NT2/D1 (cell line): ENCODE data around the gene GCN1.

Experiments
- SUZ12 ChIP-seq: IDR thresholded peaks from 2 replicates; pipeline ENCODE4 v1.6.1; 2011; ENCODE audit not compliant: insufficient read length, insufficient read depth; ENCODE audit errors: extremely low read depth
- YY1 ChIP-seq: IDR thresholded peaks from 2 replicates; pipeline ENCODE4 v1.6.1; 2011; ENCODE audit not compliant: insufficient read length, insufficient read depth
- ZNF274 ChIP-seq: IDR thresholded peaks from 2 replicates; pipeline ENCODE4 v1.6.1; 2011; ENCODE audit warnings: mild to moderate bottlenecking, low read depth, low read length

DNA sequence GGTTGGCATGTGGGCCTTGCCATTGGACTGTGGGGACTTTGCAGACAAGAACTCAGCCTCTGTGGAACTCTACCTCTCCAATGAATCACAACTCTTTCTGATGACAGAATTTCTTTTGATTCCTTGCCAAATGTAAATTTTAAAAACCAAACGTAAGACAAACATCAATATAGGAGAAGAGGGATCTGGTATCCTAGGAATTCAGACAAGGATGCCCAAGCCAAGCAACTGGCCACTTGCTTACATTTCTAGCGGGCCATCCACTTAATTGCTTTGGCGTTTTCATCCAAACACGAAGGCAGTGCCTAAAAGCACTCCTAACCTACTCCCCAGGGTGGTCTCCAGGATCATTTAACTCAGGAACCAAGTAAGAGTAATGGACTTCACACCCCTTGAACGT lies 54.6 kb downstream of the GCN1 start:
- no peak for TF ChIP-seq ZNF274
- TF ChIP-seq SUZ12: no peak
- no peak for TF ChIP-seq YY1
